Activated T-cell treated with anti-CD3 and anti-CD28 coated beads, Interleukin-2, amount 50 U/mL, for 72 hours (primary cell): ENCODE data around the gene LCE1C. TPM values are rescaled to one million over a fixed set of nuclear protein-coding genes. Genes with fewer than 3 reads are reported as not detected.
A peak's percentile ranks its signal among the peaks of the same experiment; 100 is the strongest.

Experiments
- ATAC-seq, 2 donors: fragments of 150-1000 bp; cut with Tn5 transposase; replicated peaks in 1 of 2; 2 replicates each; pipeline ENCODE4 v1.10.0; 2021; ENCODE audit warnings: moderate library complexity in 2 of 2, mild to moderate bottlenecking in 1 of 2
- DNase-seq, 2 donors: peaks; one replicate each; pipeline ENCODE4 v3.0.0; 2021 to 2022; ENCODE audit warnings: mixed read lengths in 1 of 2
- H3K27ac Mint-ChIP-seq: one replicate; pipeline ENCODE4 v1.8.0; 2022; ENCODE audit warnings: mild to moderate bottlenecking, moderate library complexity, mixed read lengths
- H3K27me3 Mint-ChIP-seq: one replicate; pipeline ENCODE4 v1.8.0; 2022; ENCODE audit warnings: low read depth, mixed read lengths
- H3K36me3 Mint-ChIP-seq, 2 donors: one replicate each; pipeline ENCODE4 v1.8.0; 2022; ENCODE audit warnings: mixed read lengths in 2 of 2, mild to moderate bottlenecking in 1 of 2; ENCODE audit not compliant: insufficient read depth in 2 of 2
- H3K4me1 Mint-ChIP-seq: one replicate; pipeline ENCODE4 v1.8.0; 2022; ENCODE audit warnings: low read depth, mixed read lengths
- H3K4me3 Mint-ChIP-seq, 2 donors: one replicate each; pipeline ENCODE4 v1.8.0; 2022; ENCODE audit warnings: mild to moderate bottlenecking in 2 of 2, mixed read lengths in 2 of 2, moderate library complexity in 2 of 2
- H3K9me3 Mint-ChIP-seq, 2 donors: one replicate each; pipeline ENCODE4 v1.8.0; 2022; ENCODE audit warnings: mixed read lengths in 2 of 2
- total RNA-seq, 2 donors: library from RNA; stranded (reverse); gene quantifications; one replicate each; pipeline ENCODE4 v1.2.3, GENCODE V29; 2022

LCE1C gene
- total RNA-seq, 2 donors from 2014 or later: not detected

- peaks cover 44% of the 10 kb centered on the region for H3K27me3 Mint-ChIP-seq
- no peaks in the 10 kb centered on the region for H3K9me3 Mint-ChIP-seq
- DNase-seq (no peak), ATAC-seq (peak in 1 of 2 donors; percentile 38)
- no peak overlapping the region for H3K27ac Mint-ChIP-seq
- no peaks in the 10 kb centered on the region for H3K36me3 Mint-ChIP-seq
- no peak overlapping the region for H3K4me3 Mint-ChIP-seq
- H3K4me1 Mint-ChIP-seq: no peaks in the 10 kb centered on the region
These were observed 23.4 kb downstream of the LCE1C start for GRCh38 chr1:152783095-152783494.

- Mint-ChIP-seq H3K4me3 (no peak overlapping the region), H3K4me1 (no peaks in the 10 kb centered on the region), H3K9me3 (peaks cover 0 to 2% of the 10 kb centered on the region in 2 donors), H3K27ac (no peak overlapping the region), H3K27me3 (peaks cover 32% of the 10 kb centered on the region), H3K36me3 (no peaks in the 10 kb centered on the region)
- ATAC-seq: no peak
- DNase-seq: no peak
These were observed 28.8 kb downstream of the LCE1C start for GRCh38 chr1:152777510-152778137.

- H3K9me3 Mint-ChIP-seq: peaks cover 0 to 2% of the 10 kb centered on the region in 2 donors
- H3K36me3 Mint-ChIP-seq: no peaks in the 10 kb centered on the region
- ATAC-seq (no peak), DNase-seq (no peak)
- no peak overlapping the region for H3K27ac Mint-ChIP-seq
- no peaks in the 10 kb centered on the region for H3K4me1 Mint-ChIP-seq
- no peak overlapping the region for H3K4me3 Mint-ChIP-seq
- peaks cover 36% of the 10 kb centered on the region for H3K27me3 Mint-ChIP-seq
These were observed 30.1 kb downstream of the LCE1C start for GRCh38 chr1:152776361-152776760.

GRCh38 chr1:152774875-152775274 lies 31.6 kb downstream of the LCE1C start, which contains the start of gene LCE1F:
Gene LCE1F, plus strand, starts transcription at chr1:152775140. Its CDS starts 1,232 bp downstream, at chr1:152776372.
- ATAC-seq: no peak
- Mint-ChIP-seq H3K4me3 (no peak within 1 kb of the TSS), H3K4me1 (no peaks in the 10 kb centered on the region), H3K36me3 (no peaks in the 10 kb centered on the region), H3K27ac (peak within 1 kb of the TSS; percentile 27), H3K27me3 (peaks cover 35% of the 10 kb centered on the region), H3K9me3 (peaks cover 1 to 4% of the 10 kb centered on the region in 2 donors)
- DNase-seq: no peak

- no peaks in the 10 kb centered on the region for H3K4me1 Mint-ChIP-seq
- ATAC-seq: no peak
- no peaks in the 10 kb centered on the region for H3K36me3 Mint-ChIP-seq
- peaks cover 24% of the 10 kb centered on the region for H3K27me3 Mint-ChIP-seq
- H3K4me3 Mint-ChIP-seq: no peak overlapping the region
- no peak overlapping the region for H3K27ac Mint-ChIP-seq
- H3K9me3 Mint-ChIP-seq: peaks cover 1 to 4% of the 10 kb centered on the region in 2 donors
- no peak for DNase-seq
These were observed 36.0 kb downstream of the LCE1C start for GRCh38 chr1:152770411-152770810.

- ATAC-seq (no peak), DNase-seq (no peak)
- H3K9me3 Mint-ChIP-seq: peaks cover 1 to 4% of the 10 kb centered on the region in 2 donors
- peaks cover 12% of the 10 kb centered on the region for H3K27me3 Mint-ChIP-seq
- H3K4me1 Mint-ChIP-seq: no peaks in the 10 kb centered on the region
- H3K36me3 Mint-ChIP-seq: no peaks in the 10 kb centered on the region
- no peak overlapping the region for H3K27ac Mint-ChIP-seq
- no peak overlapping the region for H3K4me3 Mint-ChIP-seq
These were observed 37.5 kb downstream of the LCE1C start for GRCh38 chr1:152768847-152769533.

GRCh38 chr1:152761609-152762213 lies 44.7 kb downstream of the LCE1C start:
- ATAC-seq: no peak
- H3K27ac Mint-ChIP-seq: no peak overlapping the region
- no peaks in the 10 kb centered on the region for H3K4me1 Mint-ChIP-seq
- no peaks in the 10 kb centered on the region for H3K36me3 Mint-ChIP-seq
- DNase-seq: no peak
- no peaks in the 10 kb centered on the region for H3K9me3 Mint-ChIP-seq
- peaks cover 19% of the 10 kb centered on the region for H3K27me3 Mint-ChIP-seq
- no peak overlapping the region for H3K4me3 Mint-ChIP-seq

GRCh38 chr1:152760551-152761190 lies 45.8 kb downstream of the LCE1C start:
- H3K4me3 Mint-ChIP-seq: no peak overlapping the region
- H3K36me3 Mint-ChIP-seq: no peaks in the 10 kb centered on the region
- H3K9me3 Mint-ChIP-seq: no peaks in the 10 kb centered on the region
- DNase-seq (no peak), ATAC-seq (no peak)
- H3K27me3 Mint-ChIP-seq: peaks cover 28% of the 10 kb centered on the region
- no peaks in the 10 kb centered on the region for H3K4me1 Mint-ChIP-seq
- no peak overlapping the region for H3K27ac Mint-ChIP-seq

- Mint-ChIP-seq H3K27ac (no peak overlapping the region), H3K4me3 (no peak overlapping the region), H3K36me3 (no peaks in the 10 kb centered on the region), H3K4me1 (no peaks in the 10 kb centered on the region), H3K27me3 (peaks cover 24% of the 10 kb centered on the region), H3K9me3 (no peaks in the 10 kb centered on the region)
- no peak for DNase-seq
- ATAC-seq: no peak
These were observed 46.8 kb downstream of the LCE1C start for GRCh38 chr1:152759453-152760173.

- DNase-seq (no peak), ATAC-seq (no peak)
- Mint-ChIP-seq H3K4me3 (no peak overlapping the region), H3K27me3 (peaks cover 24% of the 10 kb centered on the region), H3K9me3 (no peaks in the 10 kb centered on the region), H3K27ac (no peak overlapping the region), H3K36me3 (no peaks in the 10 kb centered on the region), H3K4me1 (no peaks in the 10 kb centered on the region)
These were observed 47.8 kb downstream of the LCE1C start for GRCh38 chr1:152758636-152759035.

- ATAC-seq: no peak
- H3K4me3 Mint-ChIP-seq: no peak within 1 kb of the TSS
- H3K9me3 Mint-ChIP-seq: no peaks in the 10 kb centered on the region
- H3K36me3 Mint-ChIP-seq: no peaks in the 10 kb centered on the region
- no peak within 1 kb of the TSS for H3K27ac Mint-ChIP-seq
- H3K4me1 Mint-ChIP-seq: peaks cover under 1% of the 10 kb centered on the region
- DNase-seq: no peak
- peaks cover 27% of the 10 kb centered on the region for H3K27me3 Mint-ChIP-seq
These were observed 48.7 kb downstream of the LCE1C start, which contains the start of gene KPRP for GRCh38 chr1:152757747-152758146. Gene KPRP, plus strand, starts transcription at chr1:152758025. Its CDS starts 1,564 bp downstream, at chr1:152759589.

- H3K36me3 Mint-ChIP-seq: no peaks in the 10 kb centered on the region
- H3K27ac Mint-ChIP-seq: no peak overlapping the region
- H3K4me3 Mint-ChIP-seq: no peak overlapping the region
- DNase-seq: no peak
- no peaks in the 10 kb centered on the region for H3K9me3 Mint-ChIP-seq
- H3K4me1 Mint-ChIP-seq: peaks cover 6% of the 10 kb centered on the region
- peaks cover 33% of the 10 kb centered on the region for H3K27me3 Mint-ChIP-seq
- ATAC-seq: no peak
These were observed 49.6 kb downstream of the LCE1C start for GRCh38 chr1:152756872-152757271.
